SK-N-SH (cell line): ENCODE results near the gene MGLL. TPM values are rescaled to one million over a fixed set of nuclear protein-coding genes. Genes with fewer than 3 reads are reported as not detected.

ENCODE experiments used
- CTCF ChIA-PET: fragments of 300-600, 350-600 bp; formaldehyde crosslinking; extraction: SDS; loops from one replicate; lab custom pipeline; 2021; lab: Yijun Ruan, JAX
- POLR2A ChIA-PET: fragments of 350-600 bp; sonication (Branson Sonifier 250); formaldehyde crosslinking; extraction: SDS; loops from one replicate; lab custom pipeline; 2020; ENCODE audit warnings: antibody characterized with exemption, inconsistent platforms; lab: Yijun Ruan, JAX
- DNase-seq: peaks from one replicate; pipeline ENCODE4 v3.0.0; 2012
- H2AFZ ChIP-seq: fragments of 200-600 bp; sonication (generic); 2 replicates; pipeline ENCODE4 v1.8.1; 2016; ENCODE audit warnings: antibody characterized with exemption, mild to moderate bottlenecking, low read depth
- H3F3A ChIP-seq: fragments of 200-600 bp; sonication (generic); replicated peaks from 2 replicates; pipeline ENCODE3; 2016; ENCODE audit warnings: antibody characterized with exemption, mild to moderate bottlenecking; ENCODE audit not compliant: insufficient read depth
- H3K27ac ChIP-seq, 2 experiments: fragments of 200-500 bp in 1 of 2; fragments of 200-600 bp in 1 of 2; sonication (Bioruptor generic) in 1 of 2; sonication (generic), shearing (Covaris generic) in 1 of 2; 2 replicates each; pipeline versions ENCODE4 v1.5.1 to v1.6.1; 2014 to 2016; ENCODE audit warnings: low read depth in 2 of 2, inconsistent platforms in 1 of 2, low read length in 1 of 2, mild to moderate bottlenecking in 1 of 2, mixed read lengths in 1 of 2
- H3K27me3 ChIP-seq: fragments of 200-600 bp; sonication (generic), shearing (Covaris generic); 2 replicates; pipeline ENCODE4 v1.6.1; 2016; ENCODE audit warnings: mixed run types; ENCODE audit not compliant: insufficient read depth
- H3K36me3 ChIP-seq, 2 experiments: fragments of 200-500 bp in 1 of 2; fragments of 200-600 bp in 1 of 2; sonication (Bioruptor generic) in 1 of 2; sonication (generic) in 1 of 2; replicated peaks in 1 of 2; 2 replicates each; pipeline versions ENCODE3 to v1.5.1; 2014 to 2016; ENCODE audit warnings: low read length in 1 of 2, mild to moderate bottlenecking in 1 of 2; ENCODE audit not compliant: insufficient read depth in 2 of 2, control insufficient read depth in 1 of 2
- H3K4me1 ChIP-seq, 2 experiments: fragments of 200-500 bp in 1 of 2; fragments of 200-600 bp in 1 of 2; sonication (Bioruptor generic) in 1 of 2; sonication (generic), shearing (Covaris generic) in 1 of 2; 2 replicates each; pipeline versions ENCODE4 v1.5.1 to v1.6.1; 2014 to 2016; ENCODE audit warnings: low read depth in 1 of 2, low read length in 1 of 2, mixed run types in 1 of 2; ENCODE audit not compliant: insufficient read depth in 2 of 2, control insufficient read depth in 1 of 2
- H3K4me2 ChIP-seq: fragments of 200-600 bp; sonication (generic), shearing (Covaris generic); 2 replicates; pipeline ENCODE4 v1.6.1; 2017; ENCODE audit warnings: mixed run types
- H3K4me3 ChIP-seq, 2 experiments: fragments of 200-500 bp in 1 of 2; fragments of 200-600 bp in 1 of 2; sonication (Bioruptor generic) in 1 of 2; sonication (generic), shearing (Covaris generic) in 1 of 2; 2 replicates each; pipeline versions ENCODE4 v1.5.1 to v1.8.1; 2014 to 2016; ENCODE audit warnings: low read depth in 2 of 2, inconsistent platforms in 1 of 2, low read length in 1 of 2, mild to moderate bottlenecking in 1 of 2, mixed read lengths in 1 of 2, moderate library complexity in 1 of 2
- H3K79me2 ChIP-seq: fragments of 200-600 bp; sonication (generic); 2 replicates; pipeline ENCODE4 v1.8.1; 2017; ENCODE audit warnings: mild to moderate bottlenecking; ENCODE audit not compliant: insufficient read depth
- H3K9ac ChIP-seq: fragments of 200-600 bp; sonication (generic); 2 replicates; pipeline ENCODE4 v1.6.1; 2017; ENCODE audit warnings: mixed run types
- H3K9me2 ChIP-seq: fragments of 200-600 bp; sonication (generic); 2 replicates; pipeline ENCODE4 v1.6.1; 2017; ENCODE audit warnings: mixed run types
- H3K9me3 ChIP-seq: fragments of 200-600 bp; sonication (generic); 2 replicates; pipeline ENCODE4 v1.6.1; 2017; ENCODE audit warnings: mixed run types, mild to moderate bottlenecking, moderate library complexity
- H4K20me1 ChIP-seq: fragments of 200-600 bp; sonication (generic); 2 replicates; pipeline ENCODE4 v1.6.1; 2017; ENCODE audit warnings: mild to moderate bottlenecking, mixed run types; ENCODE audit not compliant: insufficient read depth
- ELF1 ChIP-seq: IDR thresholded peaks from 2 replicates; pipeline ENCODE4 v1.4.0; 2012
- EP300 ChIP-seq, 2 experiments: IDR thresholded peaks; 2 replicates each; pipeline versions ENCODE4 v1.4.0 to v1.6.1; 2012; ENCODE audit warnings: borderline replicate concordance in 1 of 2, low read depth in 1 of 2, low read length in 1 of 2
- EZH2phosphoT487 ChIP-seq: fragments of 200-600 bp; sonication (generic); IDR thresholded peaks from 2 replicates; pipeline ENCODE4 v1.6.1; 2017; ENCODE audit warnings: low read depth, mixed run types, mild to moderate bottlenecking, antibody characterized with exemption, moderate library complexity, borderline replicate concordance
- FOSL2 ChIP-seq: IDR thresholded peaks from 2 replicates; pipeline ENCODE4 v1.4.0; 2012; ENCODE audit warnings: low read depth, mild to moderate bottlenecking, moderate library complexity, borderline replicate concordance
- FOXM1 ChIP-seq: IDR thresholded peaks from 2 replicates; pipeline ENCODE4 v1.4.0; 2012; ENCODE audit warnings: low read depth, mild to moderate bottlenecking
- GATA2 ChIP-seq: sonication (generic); formaldehyde crosslinking; IDR thresholded peaks from 2 replicates; pipeline ENCODE4 v1.5.0; 2020; ENCODE audit warnings: mild to moderate bottlenecking, missing genetic modification reagents
- MXI1 ChIP-seq: IDR thresholded peaks from 2 replicates; pipeline ENCODE4 v1.6.1; 2012; ENCODE audit warnings: mild to moderate bottlenecking, low read depth, low read length, improper control_type of control experiment
- NFIC ChIP-seq: IDR thresholded peaks from 2 replicates; pipeline ENCODE4 v1.4.0; 2012; ENCODE audit warnings: borderline replicate concordance
- NRF1 ChIP-seq: IDR thresholded peaks from 2 replicates; pipeline ENCODE4 v1.6.1; 2012; ENCODE audit warnings: low read depth, mild to moderate bottlenecking, low read length
- POLR2AphosphoS5 ChIP-seq: IDR thresholded peaks from 2 replicates; pipeline ENCODE4 v1.6.1; 2012; ENCODE audit warnings: low read depth, low read length
- RAD21 ChIP-seq: IDR thresholded peaks from 2 replicates; pipeline ENCODE4 v1.6.1; 2012; ENCODE audit warnings: mild to moderate bottlenecking, low read length
- RFX5 ChIP-seq: IDR thresholded peaks from 2 replicates; pipeline ENCODE4 v1.6.1; 2012; ENCODE audit warnings: mild to moderate bottlenecking, improper control_type of control experiment, low read length
- TAF1 ChIP-seq: IDR thresholded peaks from 2 replicates; pipeline ENCODE4 v1.6.1; 2012; ENCODE audit warnings: low read depth, mild to moderate bottlenecking, low read length, moderate library complexity, borderline replicate concordance
- TCF12 ChIP-seq: IDR thresholded peaks from 2 replicates; pipeline ENCODE4 v1.4.0; 2012
- TEAD4 ChIP-seq: IDR thresholded peaks from 2 replicates; pipeline ENCODE4 v1.4.0; 2012; ENCODE audit warnings: mild to moderate bottlenecking, borderline replicate concordance; ENCODE audit not compliant: insufficient read depth
- WGBS: methylation state at CpG from one replicate; pipeline ENCODE4 v1.1.6; 2017; ENCODE audit warnings: low lambda C conversion rate; 5-methylcytosine and 5-hydroxymethylcytosine counted together
- polyA plus RNA-seq, 3 experiments: library from polyadenylated mRNA; depleted of rRNA; stranded (reverse); fragments of >200 nt; gene quantifications; 2 replicates each; pipeline ENCODE4 v1.2.3, GENCODE V29; 2012
- TF ChIP-seq, protein P1 (sequence below): IDR thresholded peaks from 2 replicates; pipeline ENCODE4 v1.4.0; 2012; ENCODE audit warnings: low read depth
- TF ChIP-seq, protein P2 (sequence below): fragments of 150-350 bp; IDR thresholded peaks from 2 replicates; pipeline ENCODE4 v1.6.1; 2017; ENCODE audit warnings: antibody characterized with exemption, low read length, low read depth, borderline replicate concordance
- TF ChIP-seq, protein P3 (sequence below): IDR thresholded peaks from 2 replicates; pipeline ENCODE4 v1.6.1; 2012; ENCODE audit warnings: mild to moderate bottlenecking, low read depth, low read length, moderate library complexity
- TF ChIP-seq, protein P4 (sequence below): IDR thresholded peaks from 2 replicates; pipeline ENCODE4; 2012

Gene MGLL
- polyA plus RNA-seq, 1 of the 3 experiments (the other 2 are of a cell fraction) = 2.2 TPM

DNA sequence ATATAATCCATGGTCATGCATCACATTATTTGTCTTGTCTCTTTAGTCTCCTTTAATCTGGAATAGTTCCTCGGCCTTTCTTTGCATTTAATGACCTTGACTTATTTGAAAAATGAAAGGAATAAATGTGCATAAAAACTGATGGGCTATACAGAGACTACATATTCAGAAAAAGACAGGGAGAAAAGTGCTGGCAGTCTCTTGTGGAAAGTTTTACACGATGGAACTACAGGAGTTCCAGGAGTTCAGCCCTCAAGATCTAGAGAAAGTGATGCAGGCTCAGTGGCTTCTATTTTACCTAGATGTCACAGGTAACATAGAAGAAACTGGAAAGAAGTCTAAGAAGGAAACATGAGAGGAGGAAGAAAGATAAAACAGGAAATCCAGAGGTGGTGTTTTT lies 157.2 kb downstream of the MGLL start:
- 78% methylated on average over 2 of the region's 2 CpGs for WGBS
- Histone ChIP-seq H2AFZ (no peak overlapping the region), H3K9me3 (no peaks in the 10 kb centered on the region), H3K79me2 (no peaks in the 10 kb centered on the region), H3K4me2 (no peak overlapping the region), H3K4me3 (no peak overlapping the region), H3K36me3 (peaks cover 0 to 12% of the 10 kb centered on the region in 2 experiments), H4K20me1 (no peaks in the 10 kb centered on the region), H3K27ac (no peak overlapping the region), H3K27me3 (no peaks in the 10 kb centered on the region), H3F3A (no peaks in the 10 kb centered on the region), H3K9ac (no peak overlapping the region), H3K4me1 (no peaks in the 10 kb centered on the region; a peak in 1 of 4 replicates), H3K9me2 (no peaks in the 10 kb centered on the region)
- TF ChIP-seq ELF1 (no peak), TCF12 (no peak), MXI1 (no peak), EZH2phosphoT487 (no peak), GATA2 (CRISPR knock-in tag) (no peak), FOXM1 (no peak), TAF1 (no peak), RFX5 (no peak), TEAD4 (no peak), NFIC (no peak), EP300 (IDR thresholded peaks at IDR 0.05; ENCODE audit: borderline replicate concordance in 1 of 2, low read depth in 1 of 2, low read length in 1 of 2) (no peak), NRF1 (no peak), RAD21 (no peak), FOSL2 (no peak), POLR2AphosphoS5 (no peak)
- TF ChIP-seq, protein P1, sequence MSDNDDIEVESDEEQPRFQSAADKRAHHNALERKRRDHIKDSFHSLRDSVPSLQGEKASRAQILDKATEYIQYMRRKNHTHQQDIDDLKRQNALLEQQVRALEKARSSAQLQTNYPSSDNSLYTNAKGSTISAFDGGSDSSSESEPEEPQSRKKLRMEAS = no peak
- TF ChIP-seq, protein P2, sequence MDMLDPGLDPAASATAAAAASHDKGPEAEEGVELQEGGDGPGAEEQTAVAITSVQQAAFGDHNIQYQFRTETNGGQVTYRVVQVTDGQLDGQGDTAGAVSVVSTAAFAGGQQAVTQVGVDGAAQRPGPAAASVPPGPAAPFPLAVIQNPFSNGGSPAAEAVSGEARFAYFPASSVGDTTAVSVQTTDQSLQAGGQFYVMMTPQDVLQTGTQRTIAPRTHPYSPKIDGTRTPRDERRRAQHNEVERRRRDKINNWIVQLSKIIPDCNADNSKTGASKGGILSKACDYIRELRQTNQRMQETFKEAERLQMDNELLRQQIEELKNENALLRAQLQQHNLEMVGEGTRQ = no peak
- TF ChIP-seq, protein P3, sequence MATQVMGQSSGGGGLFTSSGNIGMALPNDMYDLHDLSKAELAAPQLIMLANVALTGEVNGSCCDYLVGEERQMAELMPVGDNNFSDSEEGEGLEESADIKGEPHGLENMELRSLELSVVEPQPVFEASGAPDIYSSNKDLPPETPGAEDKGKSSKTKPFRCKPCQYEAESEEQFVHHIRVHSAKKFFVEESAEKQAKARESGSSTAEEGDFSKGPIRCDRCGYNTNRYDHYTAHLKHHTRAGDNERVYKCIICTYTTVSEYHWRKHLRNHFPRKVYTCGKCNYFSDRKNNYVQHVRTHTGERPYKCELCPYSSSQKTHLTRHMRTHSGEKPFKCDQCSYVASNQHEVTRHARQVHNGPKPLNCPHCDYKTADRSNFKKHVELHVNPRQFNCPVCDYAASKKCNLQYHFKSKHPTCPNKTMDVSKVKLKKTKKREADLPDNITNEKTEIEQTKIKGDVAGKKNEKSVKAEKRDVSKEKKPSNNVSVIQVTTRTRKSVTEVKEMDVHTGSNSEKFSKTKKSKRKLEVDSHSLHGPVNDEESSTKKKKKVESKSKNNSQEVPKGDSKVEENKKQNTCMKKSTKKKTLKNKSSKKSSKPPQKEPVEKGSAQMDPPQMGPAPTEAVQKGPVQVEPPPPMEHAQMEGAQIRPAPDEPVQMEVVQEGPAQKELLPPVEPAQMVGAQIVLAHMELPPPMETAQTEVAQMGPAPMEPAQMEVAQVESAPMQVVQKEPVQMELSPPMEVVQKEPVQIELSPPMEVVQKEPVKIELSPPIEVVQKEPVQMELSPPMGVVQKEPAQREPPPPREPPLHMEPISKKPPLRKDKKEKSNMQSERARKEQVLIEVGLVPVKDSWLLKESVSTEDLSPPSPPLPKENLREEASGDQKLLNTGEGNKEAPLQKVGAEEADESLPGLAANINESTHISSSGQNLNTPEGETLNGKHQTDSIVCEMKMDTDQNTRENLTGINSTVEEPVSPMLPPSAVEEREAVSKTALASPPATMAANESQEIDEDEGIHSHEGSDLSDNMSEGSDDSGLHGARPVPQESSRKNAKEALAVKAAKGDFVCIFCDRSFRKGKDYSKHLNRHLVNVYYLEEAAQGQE = no peak
- TF ChIP-seq, protein P4, sequence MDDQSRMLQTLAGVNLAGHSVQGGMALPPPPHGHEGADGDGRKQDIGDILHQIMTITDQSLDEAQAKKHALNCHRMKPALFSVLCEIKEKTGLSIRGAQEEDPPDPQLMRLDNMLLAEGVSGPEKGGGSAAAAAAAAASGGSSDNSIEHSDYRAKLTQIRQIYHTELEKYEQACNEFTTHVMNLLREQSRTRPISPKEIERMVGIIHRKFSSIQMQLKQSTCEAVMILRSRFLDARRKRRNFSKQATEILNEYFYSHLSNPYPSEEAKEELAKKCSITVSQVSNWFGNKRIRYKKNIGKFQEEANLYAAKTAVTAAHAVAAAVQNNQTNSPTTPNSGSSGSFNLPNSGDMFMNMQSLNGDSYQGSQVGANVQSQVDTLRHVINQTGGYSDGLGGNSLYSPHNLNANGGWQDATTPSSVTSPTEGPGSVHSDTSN = no peak
- no peak for DNase-seq
- CTCF ChIA-PET = no interaction called here
- POLR2A ChIA-PET = no interaction called here
